Measurements from ENCODE around the gene MCF2L2. TPM values are rescaled to one million over a fixed set of nuclear protein-coding genes. Genes with fewer than 3 reads are reported as not detected.

Gene MCF2L2
- total and polyA plus RNA-seq, 2 donors (not counting 3 experiments of a cell fraction or from before 2014, with no cell fraction given): 0.15 to 1.1 TPM

DNA sequence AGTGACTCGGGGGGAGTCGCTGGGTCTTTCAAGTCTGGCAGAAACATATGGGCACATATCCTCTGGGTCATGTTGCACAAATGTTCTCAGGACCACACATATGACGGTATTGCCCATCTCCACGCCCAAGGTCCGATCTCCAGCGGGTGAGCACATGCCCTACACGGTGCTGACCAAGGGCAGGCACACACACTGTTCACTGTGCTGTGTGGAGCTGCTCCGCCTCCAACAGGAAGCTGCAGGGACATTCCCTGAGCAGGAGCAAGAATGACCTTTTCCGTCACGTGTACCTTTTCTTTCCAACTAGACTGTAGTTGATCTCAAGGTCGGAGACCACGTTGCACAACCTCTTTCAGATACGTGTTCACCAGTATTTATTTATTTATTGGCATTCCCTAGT lies 217.1 kb downstream of the MCF2L2 start:
- no peak for DNase-seq (ENCODE audit: low read depth, low spot score)
- intact Hi-C loops (cut with micrococcal nuclease): no loop called here
- no peaks in the 10 kb centered on the region for H4K20me1 ChIP-seq (replicated peaks; ENCODE audit: control insufficient read depth, extremely low read depth, insufficient read depth, low read length)

More for the DNA sequence above, 217.1 kb downstream of the MCF2L2 start:
- peaks cover 0 to 6% of the 10 kb centered on the region in 2 experiments for H3K27me3 ChIP-seq (ENCODE audit: control insufficient read depth in 2 of 2, insufficient read depth in 2 of 2, low read length in 2 of 2)
- CTCF ChIA-PET: interaction anchor here (1.1 kb wide), 1 partner anchor 74 kb away, joined by 3 read pairs; no protein-coding TSS in a partner anchor
- no peaks in the 10 kb centered on the region for H3K36me3 ChIP-seq (ENCODE audit: control insufficient read depth in 2 of 2, extremely low read depth in 1 of 2, insufficient read depth in 2 of 2, low read length in 2 of 2)
- no peak overlapping the region for H2AFZ ChIP-seq (ENCODE audit: low read depth, low read length)
- no peak overlapping the region for H3K4me3 ChIP-seq (replicated peaks in 1 of 3; ENCODE audit: insufficient read depth in 1 of 3, low read depth in 1 of 3, low read length in 3 of 3)
- no peak overlapping the region for H3K27ac ChIP-seq (ENCODE audit: insufficient read depth, low read depth, low read length)
- dilution Hi-C loops (cut with MboI; ENCODE audit: extremely low pct_ligation_motif_present, low sequenced_read_pairs): no loop called here
- TF ChIP-seq FOS (IDR thresholded peaks at IDR 0.05; ENCODE audit: borderline replicate concordance, insufficient read depth, low read length) (no peak), MYC (IDR thresholded peaks at IDR 0.05; ENCODE audit: low read depth, low read length) (no peak), EZH2 (IDR thresholded peaks at IDR 0.05; ENCODE audit: borderline replicate concordance, low read depth, low read length, severe bottlenecking) (no peak), GATA2 (IDR thresholded peaks at IDR 0.05; ENCODE audit: insufficient read depth, insufficient read length, low read depth, low read length) (no peak), POLR2A (IDR thresholded peaks at IDR 0.05; ENCODE audit: low read depth, low read length) (no peak), JUN (IDR thresholded peaks at IDR 0.05; ENCODE audit: borderline replicate concordance, insufficient read depth, insufficient read length, low read depth) (no peak), POLR2AphosphoS5 (IDR thresholded peaks at IDR 0.05; ENCODE audit: insufficient read depth, low read depth, low read length) (no peak)
- TF ChIP-seq, protein P1, sequence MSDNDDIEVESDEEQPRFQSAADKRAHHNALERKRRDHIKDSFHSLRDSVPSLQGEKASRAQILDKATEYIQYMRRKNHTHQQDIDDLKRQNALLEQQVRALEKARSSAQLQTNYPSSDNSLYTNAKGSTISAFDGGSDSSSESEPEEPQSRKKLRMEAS (IDR thresholded peaks at IDR 0.05; ENCODE audit: insufficient read depth, insufficient read length): no peak
- TF ChIP-seq, protein P2, sequence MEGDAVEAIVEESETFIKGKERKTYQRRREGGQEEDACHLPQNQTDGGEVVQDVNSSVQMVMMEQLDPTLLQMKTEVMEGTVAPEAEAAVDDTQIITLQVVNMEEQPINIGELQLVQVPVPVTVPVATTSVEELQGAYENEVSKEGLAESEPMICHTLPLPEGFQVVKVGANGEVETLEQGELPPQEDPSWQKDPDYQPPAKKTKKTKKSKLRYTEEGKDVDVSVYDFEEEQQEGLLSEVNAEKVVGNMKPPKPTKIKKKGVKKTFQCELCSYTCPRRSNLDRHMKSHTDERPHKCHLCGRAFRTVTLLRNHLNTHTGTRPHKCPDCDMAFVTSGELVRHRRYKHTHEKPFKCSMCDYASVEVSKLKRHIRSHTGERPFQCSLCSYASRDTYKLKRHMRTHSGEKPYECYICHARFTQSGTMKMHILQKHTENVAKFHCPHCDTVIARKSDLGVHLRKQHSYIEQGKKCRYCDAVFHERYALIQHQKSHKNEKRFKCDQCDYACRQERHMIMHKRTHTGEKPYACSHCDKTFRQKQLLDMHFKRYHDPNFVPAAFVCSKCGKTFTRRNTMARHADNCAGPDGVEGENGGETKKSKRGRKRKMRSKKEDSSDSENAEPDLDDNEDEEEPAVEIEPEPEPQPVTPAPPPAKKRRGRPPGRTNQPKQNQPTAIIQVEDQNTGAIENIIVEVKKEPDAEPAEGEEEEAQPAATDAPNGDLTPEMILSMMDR (IDR thresholded peaks at IDR 0.05; ENCODE audit: extremely low read depth in 1 of 2, insufficient read depth in 1 of 2, low read depth in 1 of 2, low read length in 2 of 2): no peak
- no TSS peak for BruUV-seq (replicated peaks)
- H3K9me3 ChIP-seq (replicated peaks; ENCODE audit: control insufficient read depth, insufficient read depth, low read length): no peaks in the 10 kb centered on the region
- no peak overlapping the region for H3K4me2 ChIP-seq (ENCODE audit: insufficient read depth, low read length)
- H3K79me2 ChIP-seq (ENCODE audit: control insufficient read depth, insufficient read depth, low read length): no peaks in the 10 kb centered on the region
- POLR2A ChIA-PET: no interaction called here
- no peaks in the 10 kb centered on the region for H3K4me1 ChIP-seq (ENCODE audit: control insufficient read depth, extremely low read depth, insufficient read depth, low read length)
- no peak overlapping the region for H3K9ac ChIP-seq (replicated peaks; ENCODE audit: extremely low read depth, insufficient read depth, low read length)
- no peaks in the 10 kb centered on the region for H3K9me1 ChIP-seq (replicated peaks; ENCODE audit: control insufficient read depth, extremely low read depth, insufficient read depth, low read length)
- no peak for FAIRE-seq
